HepG2 (cell line): ENCODE results near the gene MC2R. TPM values are rescaled to one million over a fixed set of nuclear protein-coding genes. Genes with fewer than 3 reads are reported as not detected.

Source experiments
- ATAC-seq: fragments of 200-7000 bp; cut with Tn5 transposase; 3 replicates; pipeline ENCODE4 v1.9.1; 2020; ENCODE audit warnings: mild to moderate bottlenecking, moderate library complexity
- BruUV-seq: library from RNA; stranded (reverse); fragments of 400-500 nt; replicated peaks from 2 replicates; lab custom pipeline; 2021; lab: Mats Ljungman, UMichigan
- CTCF ChIA-PET: fragments of 300-600 bp; formaldehyde crosslinking; extraction: SDS; loops from one replicate; lab custom pipeline; 2021; ENCODE audit warnings: low total read pairs, inconsistent platforms, low intra/inter-chr PET ratio; lab: Yijun Ruan, JAX
- POLR2A ChIA-PET: fragments of 350-600 bp; sonication (Branson Sonifier 250); formaldehyde crosslinking; loops from one replicate; lab custom pipeline; 2020; ENCODE audit warnings: antibody characterized with exemption, inconsistent platforms; lab: Yijun Ruan, JAX
- DNase-seq: peaks from one replicate; pipeline ENCODE4 v3.0.0-alpha.2; 2015; ENCODE audit warnings: low spot score
- FAIRE-seq: peaks from 3 replicates; lab custom pipeline; 2011; peaks lifted over from hg19 to GRCh38; lab: Jason Lieb, UNC
- H2AFZ ChIP-seq: one replicate; pipeline ENCODE4 v1.6.1; 2011; ENCODE audit warnings: low read length, inconsistent platforms
- H3K27ac ChIP-seq: fragments of 300-600 bp; 3 replicates; pipeline ENCODE4 v1.8.0; 2011; ENCODE audit warnings: mixed run types, mild to moderate bottlenecking, mixed read lengths, low read length, inconsistent platforms; ENCODE audit not compliant: insufficient read depth; ENCODE audit errors: extremely low read length
- H3K27me3 ChIP-seq, 2 experiments: fragments of 200-600 bp in 1 of 2; 2 replicates in 1 of 2; 3 replicates in 1 of 2; pipeline versions ENCODE4 v1.6.0 to v1.8.0; 2011; ENCODE audit warnings: low read length in 2 of 2, mild to moderate bottlenecking in 2 of 2, moderate library complexity in 2 of 2, inconsistent platforms in 1 of 2; ENCODE audit not compliant: insufficient read depth in 2 of 2, control insufficient read depth in 1 of 2
- H3K36me3 ChIP-seq, 2 experiments: fragments of 200-600 bp in 1 of 2; replicated peaks in 1 of 2; 2 replicates in 1 of 2; 3 replicates in 1 of 2; pipeline versions ENCODE4 v1.5.1 to v1.8.0; 2011; ENCODE audit warnings: low read length in 2 of 2, inconsistent platforms in 1 of 2; ENCODE audit not compliant: insufficient read depth in 2 of 2, control insufficient read depth in 1 of 2
- H3K4me1 ChIP-seq: 2 replicates; pipeline ENCODE4 v1.5.1; 2012; ENCODE audit warnings: low read length, inconsistent platforms; ENCODE audit not compliant: insufficient read depth
- H3K4me2 ChIP-seq: 2 replicates; pipeline ENCODE4 v1.6.0; 2011; ENCODE audit warnings: low read depth, low read length, inconsistent platforms
- H3K4me3 ChIP-seq, 3 experiments: fragments of 200-600 bp in 1 of 3; sonication (generic), shearing (Covaris generic) in 1 of 3; replicated peaks in 1 of 3; 2 replicates each; pipeline ENCODE4 v1.5.1; 2011 to 2016; ENCODE audit warnings: low read length in 3 of 3, inconsistent platforms in 2 of 3, low read depth in 2 of 3, mild to moderate bottlenecking in 2 of 3, control low read depth in 1 of 3, mixed read lengths in 1 of 3; ENCODE audit not compliant: insufficient read depth in 1 of 3
- H3K79me2 ChIP-seq: one replicate; pipeline ENCODE4 v1.6.1; 2011; ENCODE audit warnings: low read length, inconsistent platforms; ENCODE audit not compliant: insufficient read depth
- H3K9ac ChIP-seq: 2 replicates; pipeline ENCODE4 v1.6.0; 2011; ENCODE audit warnings: mild to moderate bottlenecking, low read depth, low read length, inconsistent platforms; ENCODE audit not compliant: insufficient read depth
- H3K9me3 ChIP-seq: 2 replicates; pipeline ENCODE4 v1.5.1; 2012; ENCODE audit warnings: mild to moderate bottlenecking, low read length
- H4K20me1 ChIP-seq: 2 replicates; pipeline ENCODE4 v1.6.0; 2011; ENCODE audit warnings: inconsistent platforms, mild to moderate bottlenecking, low read length, moderate library complexity; ENCODE audit not compliant: insufficient read depth
- AKAP8 ChIP-seq: sonication (generic); formaldehyde crosslinking; IDR thresholded peaks from 2 replicates; pipeline ENCODE4 v1.5.1; 2020; ENCODE audit warnings: mild to moderate bottlenecking, missing genetic modification reagents
- ARHGAP35 ChIP-seq: sonication (generic); formaldehyde crosslinking; IDR thresholded peaks from 2 replicates; pipeline ENCODE4 v1.9.0; 2022; ENCODE audit warnings: mild to moderate bottlenecking, inconsistent platforms, moderate library complexity, missing genetic modification reagents, borderline replicate concordance
- ATRX ChIP-seq: sonication (generic); formaldehyde crosslinking; IDR thresholded peaks from 2 replicates; pipeline ENCODE4 v1.4.0; 2020; ENCODE audit warnings: missing genetic modification reagents, borderline replicate concordance
- BRF2 ChIP-seq: sonication (generic); formaldehyde crosslinking; IDR thresholded peaks from 2 replicates; pipeline ENCODE4 v1.8.1; 2022; ENCODE audit warnings: mild to moderate bottlenecking, missing genetic modification reagents
- DNMT1 ChIP-seq: sonication (generic); formaldehyde crosslinking; IDR thresholded peaks from 2 replicates; pipeline ENCODE4 v1.5.1; 2020; ENCODE audit warnings: mild to moderate bottlenecking, missing genetic modification reagents
- EZH2 ChIP-seq: conservative IDR thresholded peaks from 2 replicates; pipeline ENCODE4 v1.6.1; 2012; ENCODE audit warnings: mild to moderate bottlenecking, low read depth, low read length, moderate library complexity
- FOXO1 ChIP-seq: sonication (generic); formaldehyde crosslinking; IDR thresholded peaks from 2 replicates; pipeline ENCODE4 v1.4.0; 2020; ENCODE audit warnings: missing genetic modification reagents
- HNRNPLL ChIP-seq: fragments of 200-400 bp; formaldehyde crosslinking; IDR thresholded peaks from 2 replicates; pipeline ENCODE4 v1.6.1; 2017; ENCODE audit warnings: mild to moderate bottlenecking, low read depth, low read length; ENCODE audit not compliant: poor library complexity, severe bottlenecking
- MTF2 ChIP-seq: sonication (generic); formaldehyde crosslinking; IDR thresholded peaks from 2 replicates; pipeline ENCODE4 v1.5.0; 2020; ENCODE audit warnings: missing genetic modification reagents, borderline replicate concordance
- NFYC ChIP-seq: IDR thresholded peaks from 2 replicates; pipeline ENCODE4 v1.6.1; 2016; ENCODE audit warnings: missing genetic modification reagents, missing compliant biosample characterization
- PITX1 ChIP-seq: sonication (generic); formaldehyde crosslinking; IDR thresholded peaks from 2 replicates; pipeline ENCODE4 v1.5.1; 2020; ENCODE audit warnings: mild to moderate bottlenecking, missing genetic modification reagents
- THAP11 ChIP-seq: IDR thresholded peaks from 2 replicates; pipeline ENCODE4 v1.6.1; 2016; ENCODE audit warnings: missing biosample characterization, missing genetic modification reagents
- TOE1 ChIP-seq: sonication (generic); formaldehyde crosslinking; IDR thresholded peaks from 2 replicates; pipeline ENCODE4 v1.4.0; 2020; ENCODE audit warnings: mild to moderate bottlenecking, missing genetic modification reagents
- ZNF451 ChIP-seq: sonication (generic); formaldehyde crosslinking; IDR thresholded peaks from 2 replicates; pipeline ENCODE4 v1.5.0; 2020; ENCODE audit warnings: mild to moderate bottlenecking, missing genetic modification reagents
- ZNF609 ChIP-seq: sonication (generic); formaldehyde crosslinking; IDR thresholded peaks from 2 replicates; pipeline ENCODE4 v1.4.0; 2020; ENCODE audit warnings: mild to moderate bottlenecking, missing genetic modification reagents, borderline replicate concordance
- ZNF775 ChIP-seq: sonication (generic); formaldehyde crosslinking; IDR thresholded peaks from 2 replicates; pipeline ENCODE4 v1.4.0; 2020; ENCODE audit warnings: missing genetic modification reagents, mild to moderate bottlenecking, moderate library complexity, borderline replicate concordance
- WGBS: methylation state at CpG from one replicate; pipeline ENCODE4 v1.1.6; 2017; ENCODE audit warnings: low lambda C conversion rate; 5-methylcytosine and 5-hydroxymethylcytosine counted together
- in situ Hi-C: cut with HindIII; loops from 2 replicates; pipeline ENCODE4 v1.10.0; 2017; ENCODE audit warnings: low pct_unique_long_range_greater_than_20kb; ENCODE audit not compliant: extremely low pct_ligation_motif_present
- intact Hi-C: fragments of 100-400 bp; cut with micrococcal nuclease; formaldehyde crosslinking; loops from one replicate; pipeline ENCODE4 v1.10.0; 2022; ENCODE audit not compliant: unreplicated experiment
- polyA plus RNA-seq, 8 experiments: library from polyadenylated mRNA; depleted of rRNA in 3 of 8; stranded (reverse) in 7 of 8; unstranded in 1 of 8; fragments of >200 nt; fragmentation: Illumina TruSeq in 4 of 8; extraction: Trizol in 4 of 8; gene quantifications; 2 replicates each; pipeline versions ENCODE4 v1.2.1 to v1.2.3, GENCODE V29; 2011 to 2016; ENCODE audit warnings: low read depth in 4 of 8, missing spikeins in 1 of 8, mixed read lengths in 1 of 8; ENCODE audit not compliant: insufficient read depth in 1 of 8
- total RNA-seq, 5 experiments: library from RNA; depleted of rRNA; stranded (reverse); fragments of >200 nt; fragmentation: Illumina TruSeq; extraction: Trizol; gene quantifications; 2 replicates each; pipeline ENCODE4 v1.2.3, GENCODE V29; 2016; ENCODE audit warnings: low read depth in 1 of 5
- TF ChIP-seq, protein P1 (sequence below): sonication (generic); formaldehyde crosslinking; conservative IDR thresholded peaks from 2 replicates; pipeline ENCODE4 v1.4.0; 2020; ENCODE audit warnings: missing genetic modification reagents

The MC2R gene
- total and polyA plus RNA-seq, 2 of the 13 experiments (the other 11 are each of a cell fraction or from before 2014, with no cell fraction given): not detected

- Histone ChIP-seq H3K36me3 (no peaks in the 10 kb centered on the region), H3K4me3 (no peak overlapping the region), H3K79me2 (no peaks in the 10 kb centered on the region), H4K20me1 (no peaks in the 10 kb centered on the region), H3K27ac (no peak overlapping the region), H3K9ac (no peak overlapping the region), H3K4me1 (no peaks in the 10 kb centered on the region), H3K27me3 (peaks cover 0 to 8% of the 10 kb centered on the region in 2 experiments; a peak in 2 of 5 replicates), H3K9me3 (no peaks in the 10 kb centered on the region), H2AFZ (no peak overlapping the region), H3K4me2 (no peak overlapping the region)
- intact Hi-C loops (no loop called here), in situ Hi-C loops (no loop called here)
- ChIA-PET CTCF (no interaction called here), POLR2A (no interaction called here)
- DNase-seq (no peak), FAIRE-seq (no peak), ATAC-seq (no peak)
- 12% methylated on average over 8 of the region's 8 CpGs for WGBS
- BruUV-seq: no TSS peak
- TF ChIP-seq ATRX: no peak
- TF ChIP-seq EZH2: no peak
- TF ChIP-seq MTF2 (CRISPR knock-in tag): no peak
- TF ChIP-seq ARHGAP35 (CRISPR knock-in tag): no peak
- TF ChIP-seq ZNF609 (CRISPR knock-in tag): no peak
- TF ChIP-seq TOE1 (CRISPR knock-in tag): no peak
- no peak for TF ChIP-seq ZNF451 (CRISPR knock-in tag)
- no peak for TF ChIP-seq BRF2
- TF ChIP-seq THAP11 (CRISPR knock-in tag): no peak
- TF ChIP-seq PITX1 (CRISPR knock-in tag): no peak
- no peak for TF ChIP-seq ZNF775 (CRISPR knock-in tag)
- TF ChIP-seq, protein P1, sequence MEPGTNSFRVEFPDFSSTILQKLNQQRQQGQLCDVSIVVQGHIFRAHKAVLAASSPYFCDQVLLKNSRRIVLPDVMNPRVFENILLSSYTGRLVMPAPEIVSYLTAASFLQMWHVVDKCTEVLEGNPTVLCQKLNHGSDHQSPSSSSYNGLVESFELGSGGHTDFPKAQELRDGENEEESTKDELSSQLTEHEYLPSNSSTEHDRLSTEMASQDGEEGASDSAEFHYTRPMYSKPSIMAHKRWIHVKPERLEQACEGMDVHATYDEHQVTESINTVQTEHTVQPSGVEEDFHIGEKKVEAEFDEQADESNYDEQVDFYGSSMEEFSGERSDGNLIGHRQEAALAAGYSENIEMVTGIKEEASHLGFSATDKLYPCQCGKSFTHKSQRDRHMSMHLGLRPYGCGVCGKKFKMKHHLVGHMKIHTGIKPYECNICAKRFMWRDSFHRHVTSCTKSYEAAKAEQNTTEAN (CRISPR knock-in tag): no peak
- no peak for TF ChIP-seq AKAP8 (CRISPR knock-in tag)
- no peak for TF ChIP-seq NFYC (CRISPR knock-in tag)
- TF ChIP-seq FOXO1 (CRISPR knock-in tag): no peak
- no peak for TF ChIP-seq DNMT1 (CRISPR knock-in tag)
- TF ChIP-seq HNRNPLL: no peak
These were observed 80.8 kb downstream of the MC2R start for GRCh38 chr18:13834496-13835015.
